Adipocyte (in vitro differentiated cells): ENCODE results near the gene AFG3L2.
A peak's percentile ranks its signal among the peaks of the same experiment; 100 is the strongest.

Experiments
- DNase-seq: peaks from one replicate; pipeline ENCODE4 v3.0.0-alpha.2; 2015; ENCODE audit warnings: low read depth
- H3K27me3 ChIP-seq: replicated peaks from 2 replicates; pipeline ENCODE4 v1.7.0; 2013; ENCODE audit warnings: mild to moderate bottlenecking, low read length, moderate library complexity; ENCODE audit not compliant: control insufficient read depth, insufficient read depth
- H3K36me3 ChIP-seq: 2 replicates; pipeline ENCODE4 v1.7.0; 2013; ENCODE audit warnings: low read length, mild to moderate bottlenecking, moderate library complexity; ENCODE audit not compliant: control insufficient read depth, insufficient read depth, severe bottlenecking
- H3K4me1 ChIP-seq: 2 replicates; pipeline ENCODE4 v1.7.0; 2013; ENCODE audit warnings: mild to moderate bottlenecking, low read length, moderate library complexity; ENCODE audit not compliant: control insufficient read depth, insufficient read depth
- H3K4me3 ChIP-seq: 2 replicates; pipeline ENCODE4 v1.7.0; 2013; ENCODE audit warnings: mild to moderate bottlenecking, low read length, moderate library complexity
- H3K9ac ChIP-seq: 2 replicates; pipeline ENCODE4 v1.7.0; 2013; ENCODE audit warnings: mild to moderate bottlenecking, low read length, moderate library complexity
- H3K9me3 ChIP-seq: 2 replicates; pipeline ENCODE4 v1.7.0; 2013; ENCODE audit warnings: mild to moderate bottlenecking, low read length, moderate library complexity; ENCODE audit not compliant: control insufficient read depth

Gene AFG3L2

DNA sequence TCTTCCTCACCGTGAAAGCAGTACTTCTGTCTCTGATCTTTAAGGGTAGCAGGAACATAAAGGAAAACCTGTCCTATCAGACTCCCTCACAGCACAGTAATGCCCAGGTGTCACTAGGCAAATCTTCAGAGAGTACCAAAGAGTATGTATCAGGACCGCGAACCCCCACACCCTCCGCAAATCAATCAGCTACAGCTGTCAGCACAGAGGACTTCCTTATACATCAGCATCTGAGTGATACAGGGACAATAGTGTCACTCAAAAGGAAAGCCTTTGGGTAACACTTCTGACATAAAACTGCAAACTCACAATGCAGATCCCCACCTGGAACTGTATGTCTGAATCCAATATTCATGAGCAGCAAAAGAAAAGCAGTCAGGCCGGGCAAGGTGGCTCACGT is 2.6 kb downstream of the AFG3L2 start:
- H3K9ac ChIP-seq: no peak overlapping the region

DNA sequence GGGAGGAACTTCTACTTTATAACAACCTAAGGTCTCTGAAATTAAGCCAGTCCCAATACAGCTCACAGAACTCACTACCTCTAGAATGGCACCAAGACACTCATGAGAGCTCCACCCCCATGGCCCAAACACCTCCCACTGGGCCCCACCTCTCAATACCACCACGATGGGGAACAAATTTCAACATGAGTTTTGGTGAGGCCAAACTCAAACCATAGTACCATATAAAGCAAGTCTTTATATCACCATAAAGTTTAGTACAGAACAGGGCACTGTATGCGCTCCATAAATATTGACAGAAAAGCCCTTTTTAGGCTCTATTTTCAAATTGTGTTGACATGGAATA is 3.3 kb downstream of the AFG3L2 start:
- Histone ChIP-seq H3K9me3 (no peaks in the 10 kb centered on the region), H3K36me3 (peaks cover 13% of the 10 kb centered on the region), H3K27me3 (no peaks in the 10 kb centered on the region), H3K9ac (no peak overlapping the region), H3K4me3 (no peak overlapping the region), H3K4me1 (peaks cover 48% of the 10 kb centered on the region)
- no peak for DNase-seq

More for the DNA sequence above, 2.6 kb downstream of the AFG3L2 start:
- no peaks in the 10 kb centered on the region for H3K9me3 ChIP-seq
- no peak for DNase-seq
- H3K36me3 ChIP-seq: peaks cover 7% of the 10 kb centered on the region
- no peak overlapping the region for H3K4me3 ChIP-seq
- H3K4me1 ChIP-seq: peaks cover 48% of the 10 kb centered on the region
- H3K27me3 ChIP-seq: no peaks in the 10 kb centered on the region

DNA sequence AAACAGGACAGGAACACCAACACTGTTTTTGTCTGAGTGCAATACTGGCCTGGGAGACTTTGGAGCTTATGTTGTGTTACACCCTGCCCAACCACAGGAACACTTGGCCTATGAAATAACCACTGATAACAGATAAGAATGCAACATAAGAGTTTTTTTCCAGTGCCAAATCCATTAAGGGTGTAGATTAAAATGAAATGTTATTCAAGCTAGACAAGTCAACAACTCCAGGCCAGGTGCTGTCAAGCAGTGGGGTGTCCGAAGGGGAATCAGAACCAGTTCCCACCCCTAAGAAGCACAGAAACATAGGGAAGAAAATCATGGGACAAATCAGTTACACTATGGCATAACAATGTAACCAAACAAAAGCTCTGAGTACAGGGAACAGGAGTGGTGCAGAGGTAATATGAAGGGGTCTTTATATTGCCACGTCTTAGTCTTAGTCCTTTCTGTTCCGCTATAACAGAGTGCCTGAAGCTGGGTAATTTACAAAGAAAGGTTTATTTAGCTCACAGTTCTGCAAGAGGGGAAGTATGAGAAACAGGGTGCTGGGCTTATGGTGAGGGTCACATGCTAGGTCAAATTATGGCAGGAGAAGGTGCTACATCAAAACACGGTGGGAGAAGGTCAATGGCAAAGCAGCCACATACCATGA is 3.8 kb downstream of the AFG3L2 start:
- Histone ChIP-seq H3K9ac (no peak overlapping the region), H3K4me1 (peaks cover 48% of the 10 kb centered on the region), H3K9me3 (no peaks in the 10 kb centered on the region), H3K27me3 (no peaks in the 10 kb centered on the region), H3K36me3 (peaks cover 18% of the 10 kb centered on the region), H3K4me3 (no peak overlapping the region)
- DNase-seq: peak; percentile 30

DNA sequence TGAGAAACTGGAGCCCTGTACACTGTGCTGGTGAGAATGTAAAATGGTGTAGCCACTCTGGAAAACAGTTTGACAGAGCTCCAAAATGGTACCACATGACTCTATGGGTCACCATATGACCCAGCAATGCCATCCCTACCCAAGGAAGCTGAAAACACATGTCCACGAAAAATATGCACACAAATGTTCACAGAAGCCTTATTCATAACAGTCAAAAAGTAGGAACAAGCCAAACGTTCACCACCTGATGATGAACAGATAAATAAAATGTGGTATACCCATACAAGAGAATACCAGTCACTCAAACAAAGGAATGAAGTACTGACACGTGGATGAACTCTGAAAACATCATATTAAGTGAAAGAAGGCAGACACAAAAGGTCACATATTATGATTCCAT is 4.6 kb downstream of the AFG3L2 start:
- Histone ChIP-seq H3K9ac (no peak overlapping the region), H3K4me1 (peaks cover 44% of the 10 kb centered on the region), H3K27me3 (no peaks in the 10 kb centered on the region), H3K4me3 (no peak overlapping the region), H3K36me3 (peaks cover 23% of the 10 kb centered on the region), H3K9me3 (no peaks in the 10 kb centered on the region)
- DNase-seq: no peak

DNA sequence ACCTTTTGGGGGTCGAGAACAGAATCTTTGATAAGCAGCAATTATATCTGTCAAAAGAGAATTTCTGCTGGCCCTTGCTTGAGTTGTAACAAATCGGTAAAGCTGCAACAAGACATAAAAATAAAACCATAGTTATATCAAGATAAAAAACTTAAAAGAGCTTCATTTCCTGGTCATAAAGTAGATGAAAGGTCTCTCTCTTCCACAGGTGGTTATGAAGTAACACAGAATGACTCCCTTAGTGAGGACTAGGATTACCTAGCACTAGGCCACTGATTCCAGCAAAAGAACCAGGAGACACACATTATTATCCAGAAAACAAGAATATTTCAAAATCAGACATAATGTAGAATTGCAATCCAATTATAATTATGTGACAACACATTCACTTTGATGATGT is 5.4 kb downstream of the AFG3L2 start:
- peaks cover 31% of the 10 kb centered on the region for H3K36me3 ChIP-seq
- H3K4me1 ChIP-seq: peaks cover 48% of the 10 kb centered on the region
- no peak for DNase-seq
- no peaks in the 10 kb centered on the region for H3K27me3 ChIP-seq
- H3K4me3 ChIP-seq: no peak overlapping the region
- H3K9ac ChIP-seq: no peak overlapping the region
- no peaks in the 10 kb centered on the region for H3K9me3 ChIP-seq

DNA sequence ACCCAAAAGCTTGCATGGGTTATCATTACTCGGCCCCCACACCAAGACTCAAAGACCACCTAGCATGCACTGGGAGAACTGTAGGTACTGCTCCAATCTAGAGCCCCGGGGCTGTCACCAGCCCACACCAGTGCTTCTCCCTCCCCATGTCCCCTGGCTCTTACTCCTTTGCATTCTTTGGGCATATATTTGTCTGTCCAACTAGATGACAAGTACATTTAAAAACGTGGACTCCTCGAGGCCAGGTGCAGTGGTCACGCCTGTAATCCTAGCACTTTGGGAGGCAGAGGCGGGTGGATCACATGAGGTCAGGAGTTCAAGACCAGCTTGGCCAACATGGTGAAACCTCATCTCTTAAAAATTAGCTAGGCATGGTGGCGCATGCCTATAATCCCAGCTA is 7.8 kb downstream of the AFG3L2 start:
- Histone ChIP-seq H3K4me1 (peaks cover 33% of the 10 kb centered on the region), H3K27me3 (no peaks in the 10 kb centered on the region), H3K9ac (no peak overlapping the region), H3K36me3 (peaks cover 45% of the 10 kb centered on the region), H3K4me3 (no peak overlapping the region), H3K9me3 (no peaks in the 10 kb centered on the region)
- DNase-seq: no peak

DNA sequence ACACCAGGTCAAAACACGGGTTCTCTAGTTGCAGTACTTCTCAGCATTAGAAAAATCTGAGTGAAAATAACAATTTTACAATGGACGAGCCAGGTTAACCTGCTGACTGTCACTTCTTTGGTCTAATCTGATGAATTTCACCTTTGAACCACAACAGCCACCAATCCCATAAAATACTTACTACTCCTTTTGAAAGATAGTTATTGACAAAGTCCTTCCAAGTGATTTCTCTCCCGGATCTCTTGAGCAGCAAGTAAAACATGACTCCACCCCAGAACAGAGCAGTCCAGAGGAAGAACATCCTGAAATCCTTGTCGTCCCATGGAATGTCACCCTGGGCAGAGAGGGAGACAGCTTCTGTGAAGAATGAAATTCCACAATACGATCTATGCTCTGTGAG is 10.2 kb downstream of the AFG3L2 start:
- H3K36me3 ChIP-seq: peaks cover 66% of the 10 kb centered on the region
- no peak for DNase-seq
- H3K4me1 ChIP-seq: peaks cover 16% of the 10 kb centered on the region
- no peak overlapping the region for H3K9ac ChIP-seq
- no peaks in the 10 kb centered on the region for H3K9me3 ChIP-seq
- H3K27me3 ChIP-seq: no peaks in the 10 kb centered on the region
- H3K4me3 ChIP-seq: no peak overlapping the region

DNA sequence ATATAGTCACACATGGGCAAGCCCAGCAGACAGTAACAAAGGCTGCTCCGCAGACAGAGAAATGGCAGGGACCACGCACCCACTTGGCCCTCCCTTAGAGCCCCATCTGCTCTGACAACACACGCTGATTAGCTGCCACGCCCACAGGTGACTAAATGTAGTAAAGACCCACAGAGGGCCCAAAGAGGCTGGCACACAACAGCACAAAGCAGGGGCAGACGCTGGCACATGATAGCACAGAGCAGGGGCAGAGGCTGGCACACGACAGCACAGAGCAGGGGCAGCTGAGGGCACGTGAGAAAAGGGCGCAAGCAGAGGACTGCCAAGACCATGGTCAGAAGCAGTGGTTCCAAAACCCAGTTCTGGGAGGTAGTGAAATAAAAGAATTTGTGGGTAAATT is 10.6 kb downstream of the AFG3L2 start:
- H3K4me1 ChIP-seq: peaks cover 13% of the 10 kb centered on the region

DNA sequence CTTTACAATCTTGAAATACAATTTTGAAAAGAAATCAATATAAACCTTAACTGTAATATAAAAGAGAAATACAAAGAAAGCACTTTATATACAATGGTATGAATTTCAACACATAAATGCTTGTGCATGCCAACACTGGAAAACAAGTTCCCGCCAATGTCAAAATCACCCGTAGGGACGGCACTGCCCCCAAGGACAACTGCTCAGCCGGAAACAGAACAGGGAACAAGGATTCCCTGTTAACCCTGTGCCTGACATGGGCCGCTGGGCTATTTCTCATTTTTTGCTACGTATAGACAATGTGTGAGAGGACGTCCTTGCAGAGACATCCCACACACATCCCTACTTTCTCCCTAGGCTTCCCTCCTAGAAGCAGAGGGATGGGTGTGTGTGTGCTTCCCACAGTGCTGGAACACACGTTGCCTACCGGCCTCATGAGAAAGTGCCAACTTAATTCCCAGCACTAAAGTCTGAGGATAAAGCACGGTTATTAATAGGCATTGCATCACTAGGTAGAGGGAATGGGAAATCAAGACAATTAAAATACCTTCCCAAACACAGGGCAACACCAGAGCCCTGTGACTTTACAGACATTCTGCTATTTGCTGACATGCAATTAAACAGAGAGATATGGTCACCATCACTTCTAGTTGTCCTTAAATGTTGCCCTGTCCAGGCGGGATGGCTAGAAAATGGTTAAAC is 14.4 kb downstream of the AFG3L2 start:
- no peaks in the 10 kb centered on the region for H3K27me3 ChIP-seq
- no peaks in the 10 kb centered on the region for H3K9me3 ChIP-seq
- no peak for DNase-seq
- H3K4me1 ChIP-seq: peaks cover 9% of the 10 kb centered on the region
- no peak overlapping the region for H3K4me3 ChIP-seq
- peaks cover 91% of the 10 kb centered on the region for H3K36me3 ChIP-seq
- no peak overlapping the region for H3K9ac ChIP-seq

More for the DNA sequence above, 10.6 kb downstream of the AFG3L2 start:
- Histone ChIP-seq H3K27me3 (no peaks in the 10 kb centered on the region), H3K9ac (no peak overlapping the region), H3K36me3 (peaks cover 70% of the 10 kb centered on the region), H3K9me3 (no peaks in the 10 kb centered on the region), H3K4me3 (no peak overlapping the region)
- DNase-seq: no peak

DNA sequence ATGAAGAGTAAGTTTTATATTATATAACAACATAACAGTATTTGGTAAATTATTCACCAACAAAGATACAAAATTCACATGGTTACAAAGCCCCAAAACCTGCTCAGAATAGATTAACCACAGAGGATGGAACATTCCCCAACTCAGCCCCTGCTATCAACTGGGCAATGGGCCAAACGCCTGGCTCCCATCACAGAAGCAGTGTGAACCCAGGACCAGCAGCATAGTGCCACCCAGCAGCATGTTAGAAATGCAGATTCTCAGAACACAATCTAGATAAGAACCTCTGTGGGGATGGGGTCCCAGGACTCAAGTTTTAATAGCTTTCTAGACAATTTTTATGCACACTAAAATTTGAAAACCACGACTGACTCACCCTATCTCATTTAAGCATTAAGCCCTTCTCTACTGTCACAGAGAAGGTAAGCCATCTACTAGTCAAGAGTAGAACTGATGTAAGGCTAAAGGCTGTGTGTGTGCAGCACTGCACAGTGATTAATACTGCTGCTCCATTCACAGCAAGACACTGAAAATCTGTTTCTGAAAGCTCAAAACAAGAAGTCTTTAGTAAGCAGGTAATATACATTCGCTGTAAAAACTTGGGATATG is 15.2 kb downstream of the AFG3L2 start:
- Histone ChIP-seq H3K4me3 (no peak overlapping the region), H3K27me3 (no peaks in the 10 kb centered on the region), H3K36me3 (peaks cover 91% of the 10 kb centered on the region), H3K9ac (no peak overlapping the region), H3K9me3 (no peaks in the 10 kb centered on the region), H3K4me1 (peaks cover 3% of the 10 kb centered on the region)
- no peak for DNase-seq

DNA sequence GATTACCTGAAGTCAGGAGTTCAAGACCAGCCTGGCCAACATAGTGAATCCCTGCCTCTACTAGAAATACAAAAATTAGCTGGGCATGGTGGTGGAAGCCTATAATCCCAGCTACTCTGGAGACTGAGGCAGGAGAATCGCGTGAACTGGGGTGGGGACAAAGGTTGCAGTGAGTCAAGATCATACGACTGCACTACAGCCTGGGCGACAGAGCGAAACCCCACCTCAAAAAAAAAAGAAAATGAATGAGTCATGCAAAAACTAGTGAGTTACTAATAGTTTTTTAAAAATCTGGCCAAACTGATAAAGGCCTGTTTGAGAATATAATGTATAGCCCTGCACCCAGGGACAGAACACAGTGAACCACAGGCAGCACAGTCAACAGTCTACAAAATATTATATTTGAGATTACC is 17.5 kb downstream of the AFG3L2 start:
- peaks cover 96% of the 10 kb centered on the region for H3K36me3 ChIP-seq
- no peak overlapping the region for H3K4me3 ChIP-seq
- H3K9ac ChIP-seq: no peak overlapping the region
- no peaks in the 10 kb centered on the region for H3K9me3 ChIP-seq
- no peak for DNase-seq
- H3K4me1 ChIP-seq: peaks cover 3% of the 10 kb centered on the region
- H3K27me3 ChIP-seq: no peaks in the 10 kb centered on the region
